HepG2 (cell line): ENCODE results near the gene EFNA2. TPM values are rescaled to one million over a fixed set of nuclear protein-coding genes. Genes with fewer than 3 reads are reported as not detected.

Source experiments
- CEBPB ChIP-seq: IDR thresholded peaks from 2 replicates; pipeline ENCODE4 v1.6.1; 2011; ENCODE audit warnings: low read depth, low read length, improper control_type of control experiment, borderline replicate concordance
- FOXO4 ChIP-seq: sonication (generic); formaldehyde crosslinking; conservative IDR thresholded peaks from 2 replicates; pipeline ENCODE4 v1.8.1; 2023; ENCODE audit warnings: missing genetic modification reagents
- HDAC1 ChIP-seq: sonication (generic); formaldehyde crosslinking; IDR thresholded peaks from 2 replicates; pipeline ENCODE4 v1.5.1; 2020; ENCODE audit warnings: mild to moderate bottlenecking, missing genetic modification reagents
- MAFK ChIP-seq, 2 experiments: IDR thresholded peaks in 1 of 2; conservative IDR thresholded peaks in 1 of 2; 2 replicates each; pipeline ENCODE4 v1.6.1; 2011; ENCODE audit warnings: improper control_type of control experiment in 2 of 2, low read length in 2 of 2
- MEIS2 ChIP-seq: sonication (generic); formaldehyde crosslinking; IDR thresholded peaks from 2 replicates; pipeline ENCODE4 v1.9.0; 2021; ENCODE audit warnings: mild to moderate bottlenecking, missing genetic modification reagents
- NFATC3 ChIP-seq: sonication (generic); formaldehyde crosslinking; IDR thresholded peaks from 2 replicates; pipeline ENCODE4 v1.5.1; 2020; ENCODE audit warnings: mild to moderate bottlenecking, missing genetic modification reagents
- TAF15 ChIP-seq: fragments of 200-400 bp; formaldehyde crosslinking; IDR thresholded peaks from one replicate; pipeline ENCODE4 v1.6.1; 2018; ENCODE audit warnings: mild to moderate bottlenecking, low read depth, low read length; ENCODE audit not compliant: poor library complexity, severe bottlenecking
- TBL1XR1 ChIP-seq: fragments of 150-350 bp; IDR thresholded peaks from 2 replicates; pipeline ENCODE4 v1.6.1; 2014; ENCODE audit warnings: borderline replicate concordance, low read length; ENCODE audit not compliant: partially characterized antibody
- ZBTB8A ChIP-seq: sonication (generic); formaldehyde crosslinking; IDR thresholded peaks from 2 replicates; pipeline ENCODE4 v1.4.0; 2020; ENCODE audit warnings: mild to moderate bottlenecking, low read depth, missing genetic modification reagents, borderline replicate concordance
- ZNF44 ChIP-seq: sonication (generic); formaldehyde crosslinking; IDR thresholded peaks from 2 replicates; pipeline ENCODE4 v1.5.1; 2020; ENCODE audit warnings: mild to moderate bottlenecking, missing genetic modification reagents
- ZNF546 ChIP-seq: sonication (generic); formaldehyde crosslinking; conservative IDR thresholded peaks from 2 replicates; pipeline ENCODE4 v1.8.1; 2023; ENCODE audit warnings: mild to moderate bottlenecking, missing genetic modification reagents
- ZNF644 ChIP-seq: IDR thresholded peaks from 2 replicates; pipeline ENCODE4 v1.6.1; 2016; ENCODE audit warnings: low read depth
- ZZZ3 ChIP-seq: sonication (generic); formaldehyde crosslinking; IDR thresholded peaks from 2 replicates; pipeline ENCODE4 v1.4.0; 2020; ENCODE audit warnings: missing genetic modification reagents, mild to moderate bottlenecking, borderline replicate concordance
- polyA plus RNA-seq, 8 experiments: library from polyadenylated mRNA; depleted of rRNA in 3 of 8; stranded (reverse) in 7 of 8; unstranded in 1 of 8; fragments of >200 nt; fragmentation: Illumina TruSeq in 4 of 8; extraction: Trizol in 4 of 8; gene quantifications; 2 replicates each; pipeline versions ENCODE4 v1.2.1 to v1.2.3, GENCODE V29; 2011 to 2016; ENCODE audit warnings: low read depth in 4 of 8, missing spikeins in 1 of 8, mixed read lengths in 1 of 8; ENCODE audit not compliant: insufficient read depth in 1 of 8
- total RNA-seq, 5 experiments: library from RNA; depleted of rRNA; stranded (reverse); fragments of >200 nt; fragmentation: Illumina TruSeq; extraction: Trizol; gene quantifications; 2 replicates each; pipeline ENCODE4 v1.2.3, GENCODE V29; 2016; ENCODE audit warnings: low read depth in 1 of 5
- TF ChIP-seq, protein P1 (sequence below): sonication (generic); formaldehyde crosslinking; IDR thresholded peaks from 2 replicates; pipeline ENCODE4 v1.4.0; 2020; ENCODE audit warnings: low read depth, missing genetic modification reagents
- TF ChIP-seq, protein P2 (sequence below): sonication (generic); formaldehyde crosslinking; IDR thresholded peaks from 2 replicates; pipeline ENCODE4 v1.4.0; 2020; ENCODE audit warnings: missing genetic modification reagents
- TF ChIP-seq, protein P3 (sequence below): sonication (generic); formaldehyde crosslinking; IDR thresholded peaks from 2 replicates; pipeline ENCODE4 v1.4.0; 2020; ENCODE audit warnings: missing genetic modification reagents

Gene EFNA2
- total and polyA plus RNA-seq, 2 of the 13 experiments (the other 11 are each of a cell fraction or from before 2014, with no cell fraction given): 6.0 to 9.9 TPM

GRCh38 chr19:1275260-1275975 lies 10.3 kb upstream of the EFNA2 start, which contains the start of gene FAM174C (continued):
- TF ChIP-seq, protein P1, sequence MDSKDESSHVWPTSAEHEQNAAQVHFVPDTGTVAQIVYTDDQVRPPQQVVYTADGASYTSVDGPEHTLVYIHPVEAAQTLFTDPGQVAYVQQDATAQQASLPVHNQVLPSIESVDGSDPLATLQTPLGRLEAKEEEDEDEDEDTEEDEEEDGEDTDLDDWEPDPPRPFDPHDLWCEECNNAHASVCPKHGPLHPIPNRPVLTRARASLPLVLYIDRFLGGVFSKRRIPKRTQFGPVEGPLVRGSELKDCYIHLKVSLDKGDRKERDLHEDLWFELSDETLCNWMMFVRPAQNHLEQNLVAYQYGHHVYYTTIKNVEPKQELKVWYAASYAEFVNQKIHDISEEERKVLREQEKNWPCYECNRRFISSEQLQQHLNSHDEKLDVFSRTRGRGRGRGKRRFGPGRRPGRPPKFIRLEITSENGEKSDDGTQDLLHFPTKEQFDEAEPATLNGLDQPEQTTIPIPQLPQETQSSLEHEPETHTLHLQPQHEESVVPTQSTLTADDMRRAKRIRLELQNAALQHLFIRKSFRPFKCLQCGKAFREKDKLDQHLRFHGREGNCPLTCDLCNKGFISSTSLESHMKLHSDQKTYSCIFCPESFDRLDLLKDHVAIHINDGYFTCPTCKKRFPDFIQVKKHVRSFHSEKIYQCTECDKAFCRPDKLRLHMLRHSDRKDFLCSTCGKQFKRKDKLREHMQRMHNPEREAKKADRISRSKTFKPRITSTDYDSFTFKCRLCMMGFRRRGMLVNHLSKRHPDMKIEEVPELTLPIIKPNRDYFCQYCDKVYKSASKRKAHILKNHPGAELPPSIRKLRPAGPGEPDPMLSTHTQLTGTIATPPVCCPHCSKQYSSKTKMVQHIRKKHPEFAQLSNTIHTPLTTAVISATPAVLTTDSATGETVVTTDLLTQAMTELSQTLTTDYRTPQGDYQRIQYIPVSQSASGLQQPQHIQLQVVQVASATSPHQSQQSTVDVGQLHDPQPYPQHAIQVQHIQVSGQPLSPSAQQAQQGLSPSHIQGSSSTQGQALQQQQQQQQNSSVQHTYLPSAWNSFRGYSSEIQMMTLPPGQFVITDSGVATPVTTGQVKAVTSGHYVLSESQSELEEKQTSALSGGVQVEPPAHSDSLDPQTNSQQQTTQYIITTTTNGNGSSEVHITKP (CRISPR knock-in tag): no peak
- TF ChIP-seq, protein P2, sequence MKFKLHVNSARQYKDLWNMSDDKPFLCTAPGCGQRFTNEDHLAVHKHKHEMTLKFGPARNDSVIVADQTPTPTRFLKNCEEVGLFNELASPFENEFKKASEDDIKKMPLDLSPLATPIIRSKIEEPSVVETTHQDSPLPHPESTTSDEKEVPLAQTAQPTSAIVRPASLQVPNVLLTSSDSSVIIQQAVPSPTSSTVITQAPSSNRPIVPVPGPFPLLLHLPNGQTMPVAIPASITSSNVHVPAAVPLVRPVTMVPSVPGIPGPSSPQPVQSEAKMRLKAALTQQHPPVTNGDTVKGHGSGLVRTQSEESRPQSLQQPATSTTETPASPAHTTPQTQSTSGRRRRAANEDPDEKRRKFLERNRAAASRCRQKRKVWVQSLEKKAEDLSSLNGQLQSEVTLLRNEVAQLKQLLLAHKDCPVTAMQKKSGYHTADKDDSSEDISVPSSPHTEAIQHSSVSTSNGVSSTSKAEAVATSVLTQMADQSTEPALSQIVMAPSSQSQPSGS (CRISPR knock-in tag): 0 out of 2 replicates have a peak, but pooled peaks have one; percentile 4
- TF ChIP-seq ZBTB8A (CRISPR knock-in tag) (no peak), MAFK (conservative IDR thresholded peaks at IDR 0.05 in 1 of 2, IDR thresholded peaks at IDR 0.05 in 1 of 2; ENCODE audit: low read length in 2 of 2) (no peak), FOXO4 (CRISPR knock-in tag) (no peak), MEIS2 (CRISPR knock-in tag) (no peak), ZNF44 (CRISPR knock-in tag) (peak; percentile 55; the same call in 1 of the 2 replicates), TAF15 (peak; percentile 72), ZNF546 (CRISPR knock-in tag) (0 out of 2 replicates have a peak, but pooled peaks have one; percentile 10), CEBPB (no peak), ZNF644 (no peak), TBL1XR1 (no peak), HDAC1 (peak; percentile 2; the same call in 1 of the 2 replicates), NFATC3 (no peak), ZZZ3 (CRISPR knock-in tag) (no peak)
- TF ChIP-seq, protein P3, sequence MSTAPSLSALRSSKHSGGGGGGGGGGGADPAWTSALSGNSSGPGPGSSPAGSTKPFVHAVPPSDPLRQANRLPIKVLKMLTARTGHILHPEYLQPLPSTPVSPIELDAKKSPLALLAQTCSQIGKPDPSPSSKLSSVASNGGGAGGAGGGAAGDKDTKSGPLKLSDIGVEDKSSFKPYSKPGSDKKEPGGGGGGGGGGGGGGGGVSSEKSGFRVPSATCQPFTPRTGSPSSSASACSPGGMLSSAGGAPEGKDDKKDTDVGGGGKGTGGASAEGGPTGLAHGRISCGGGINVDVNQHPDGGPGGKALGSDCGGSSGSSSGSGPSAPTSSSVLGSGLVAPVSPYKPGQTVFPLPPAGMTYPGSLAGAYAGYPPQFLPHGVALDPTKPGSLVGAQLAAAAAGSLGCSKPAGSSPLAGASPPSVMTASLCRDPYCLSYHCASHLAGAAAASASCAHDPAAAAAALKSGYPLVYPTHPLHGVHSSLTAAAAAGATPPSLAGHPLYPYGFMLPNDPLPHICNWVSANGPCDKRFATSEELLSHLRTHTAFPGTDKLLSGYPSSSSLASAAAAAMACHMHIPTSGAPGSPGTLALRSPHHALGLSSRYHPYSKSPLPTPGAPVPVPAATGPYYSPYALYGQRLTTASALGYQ (CRISPR knock-in tag): no peak
